OCI-LY3 (cell line): ENCODE measurements around the gene CASP4.

Source experiments
- H2AFZ ChIP-seq: fragments of 200-600, 300-600 bp; shearing (Covaris generic); 2 replicates; pipeline ENCODE4 v1.6.0; 2014; ENCODE audit warnings: antibody characterized with exemption, low read depth, low read length
- H3K27ac ChIP-seq: fragments of 200-600, 300-600 bp; sonication (generic); 2 replicates; pipeline ENCODE4 v1.5.1; 2014; ENCODE audit warnings: mild to moderate bottlenecking, low read length, moderate library complexity, mixed read lengths
- H3K27me3 ChIP-seq: fragments of 200-600, 300-600 bp; sonication (generic); 2 replicates; pipeline ENCODE4 v1.6.1; 2014; ENCODE audit warnings: low read depth, low read length, mixed read lengths
- H3K36me3 ChIP-seq: fragments of 200-600, 300-600 bp; sonication (generic); replicated peaks from 2 replicates; pipeline ENCODE3; 2014; ENCODE audit warnings: low read depth, low read length, mixed read lengths
- H3K4me1 ChIP-seq: fragments of 300-600, 200-600 bp; sonication (generic); 2 replicates; pipeline ENCODE4 v1.6.1; 2014; ENCODE audit warnings: low read length, mixed read lengths
- H3K4me2 ChIP-seq: fragments of 200-600, 300-600 bp; sonication (generic); 2 replicates; pipeline ENCODE4 v1.6.1; 2014; ENCODE audit warnings: low read length, mixed read lengths
- H3K4me3 ChIP-seq: fragments of 300-600, 200-600 bp; sonication (generic); 2 replicates; pipeline ENCODE4 v1.5.1; 2014; ENCODE audit warnings: antibody characterized with exemption, mild to moderate bottlenecking, low read length, moderate library complexity
- H3K79me2 ChIP-seq: fragments of 300-600, 200-600 bp; shearing (Covaris generic); 2 replicates; pipeline ENCODE4 v1.6.1; 2014; ENCODE audit warnings: mild to moderate bottlenecking, low read length, mixed read lengths
- H3K9ac ChIP-seq: fragments of 300-600, 200-600 bp; shearing (Covaris generic); 2 replicates; pipeline ENCODE4 v1.6.0; 2014; ENCODE audit warnings: mild to moderate bottlenecking, low read length, moderate library complexity
- H3K9me3 ChIP-seq: fragments of 200-600, 300-600 bp; shearing (Covaris generic); 2 replicates; pipeline ENCODE4 v1.6.1; 2014; ENCODE audit warnings: low read length, mixed read lengths; ENCODE audit not compliant: insufficient read depth
- H4K20me1 ChIP-seq: fragments of 200-600, 300-600 bp; sonication (generic); 2 replicates; pipeline ENCODE4 v1.6.1; 2016; ENCODE audit warnings: low read length, mixed read lengths; ENCODE audit not compliant: insufficient read depth
- CTCF ChIP-seq: fragments of 200-600, 300-600 bp; sonication (generic); IDR thresholded peaks from 2 replicates; pipeline ENCODE4 v1.5.1; 2014; ENCODE audit warnings: antibody characterized with exemption, low read length, low read depth
- EZH2phosphoT487 ChIP-seq: fragments of 200-600 bp; shearing (Covaris generic); IDR thresholded peaks from 2 replicates; pipeline ENCODE4 v1.6.1; 2018; ENCODE audit warnings: antibody characterized with exemption, mixed run types, low read depth

The CASP4 gene

GRCh38 chr11:104997288-104997687, 28.9 kb upstream of the CASP4 start:
- Histone ChIP-seq H3K79me2 (no peaks in the 10 kb centered on the region), H3K27me3 (no peaks in the 10 kb centered on the region), H3K4me1 (no peaks in the 10 kb centered on the region), H4K20me1 (no peaks in the 10 kb centered on the region), H3K9me3 (no peaks in the 10 kb centered on the region), H3K9ac (no peak overlapping the region), H3K27ac (no peak overlapping the region), H3K4me2 (no peak overlapping the region), H3K36me3 (no peaks in the 10 kb centered on the region), H2AFZ (no peak overlapping the region), H3K4me3 (no peak overlapping the region)
- TF ChIP-seq EZH2phosphoT487 (no peak), CTCF (peak; percentile 7; the same call in 1 of the 2 replicates)

- no peak overlapping the region for H3K4me3 ChIP-seq
- H3K27ac ChIP-seq, result no peak overlapping the region
- H3K9ac ChIP-seq, result no peak overlapping the region
- no peaks in the 10 kb centered on the region for H3K27me3 ChIP-seq
- no peaks in the 10 kb centered on the region for H3K36me3 ChIP-seq
- no peak for TF ChIP-seq CTCF
- no peak for TF ChIP-seq EZH2phosphoT487
- H3K79me2 ChIP-seq, result no peaks in the 10 kb centered on the region
- H3K4me1 ChIP-seq, result no peaks in the 10 kb centered on the region
- no peaks in the 10 kb centered on the region for H4K20me1 ChIP-seq
- no peak overlapping the region for H3K4me2 ChIP-seq
- no peaks in the 10 kb centered on the region for H3K9me3 ChIP-seq
- H2AFZ ChIP-seq, result no peak overlapping the region
Measured at GRCh38 chr11:104995001-104995408, 26.6 kb upstream of the CASP4 start.

GRCh38 chr11:104992781-104993180, 24.4 kb upstream of the CASP4 start:
- H3K36me3 ChIP-seq, result no peaks in the 10 kb centered on the region
- H3K9me3 ChIP-seq, result no peaks in the 10 kb centered on the region
- H3K4me1 ChIP-seq, result no peaks in the 10 kb centered on the region
- H3K27me3 ChIP-seq, result no peaks in the 10 kb centered on the region
- no peak overlapping the region for H3K9ac ChIP-seq
- H2AFZ ChIP-seq, result no peak overlapping the region
- no peaks in the 10 kb centered on the region for H3K79me2 ChIP-seq
- no peak overlapping the region for H3K4me2 ChIP-seq
- no peak overlapping the region for H3K4me3 ChIP-seq
- no peaks in the 10 kb centered on the region for H4K20me1 ChIP-seq
- H3K27ac ChIP-seq, result no peak overlapping the region
- TF ChIP-seq EZH2phosphoT487 (no peak), CTCF (no peak)

GRCh38 chr11:104991994-104992393, 23.6 kb upstream of the CASP4 start:
- Histone ChIP-seq H3K27ac (no peak overlapping the region), H3K9me3 (no peaks in the 10 kb centered on the region), H3K4me2 (no peak overlapping the region), H3K4me1 (no peaks in the 10 kb centered on the region), H3K27me3 (no peaks in the 10 kb centered on the region), H3K79me2 (no peaks in the 10 kb centered on the region), H3K36me3 (no peaks in the 10 kb centered on the region), H3K9ac (no peak overlapping the region), H4K20me1 (no peaks in the 10 kb centered on the region), H2AFZ (no peak overlapping the region), H3K4me3 (no peak overlapping the region)
- TF ChIP-seq EZH2phosphoT487 (no peak), CTCF (no peak)
